Measurements from ENCODE around the gene THSD7B.

THSD7B gene

DNA sequence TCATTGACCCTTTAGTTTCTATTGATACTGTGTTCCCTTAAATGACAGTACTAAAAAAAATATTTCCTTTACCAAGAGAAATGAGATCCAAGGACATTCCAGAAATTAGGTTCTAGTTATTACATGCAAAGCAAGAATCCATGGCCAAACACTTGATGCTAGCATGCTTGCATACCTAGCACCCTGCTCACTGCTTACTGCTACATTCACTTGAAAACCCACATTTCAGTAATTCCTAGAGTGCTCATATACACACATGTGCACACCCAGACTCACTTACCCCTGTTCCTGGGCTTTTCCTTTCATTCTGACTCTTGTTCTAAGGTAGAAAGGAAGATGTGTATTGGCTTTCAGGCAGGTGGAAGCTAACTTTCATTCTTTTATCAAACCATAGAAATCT lies 395.9 kb downstream of the THSD7B start:
- no peak for DNase-seq

DNA sequence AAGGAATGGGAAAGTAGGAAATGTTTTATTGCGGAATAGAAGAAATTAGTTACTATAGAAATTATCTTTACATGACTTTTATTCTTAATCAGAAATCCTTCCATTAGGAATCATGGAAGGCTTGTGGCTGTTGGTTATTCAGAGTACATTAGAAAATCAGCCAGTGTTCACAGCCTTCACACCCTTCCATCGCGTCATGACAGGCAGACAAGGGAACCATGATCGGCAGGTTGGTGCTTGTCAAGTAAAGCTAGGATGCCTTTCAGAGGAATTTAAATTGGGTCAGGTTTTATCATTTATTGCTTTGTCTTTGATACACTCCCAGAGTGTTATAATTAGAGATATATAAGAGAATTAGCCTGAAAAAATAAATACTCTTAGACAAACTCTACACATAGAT lies 400.6 kb downstream of the THSD7B start:
- DNase-seq: no peak

DNA sequence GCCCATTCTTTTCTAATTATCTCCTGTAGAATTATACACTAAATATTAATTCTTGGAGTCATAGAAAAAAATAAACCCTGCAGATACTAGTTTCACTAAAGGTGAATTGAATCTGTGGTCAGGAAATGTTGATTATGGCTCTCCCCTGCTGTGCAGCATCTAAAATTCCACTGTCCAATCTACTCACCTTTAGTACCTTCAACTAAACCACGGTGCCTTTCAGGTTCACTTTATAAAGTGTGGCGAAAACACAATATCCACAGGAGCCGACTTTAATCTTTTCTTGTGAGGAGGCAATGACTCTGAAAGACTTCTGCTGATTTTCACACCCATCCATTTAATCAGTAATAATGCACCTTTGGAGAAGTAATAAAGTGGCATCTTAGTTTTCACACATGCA lies 402.3 kb downstream of the THSD7B start:
- DNase-seq: no peak

DNA sequence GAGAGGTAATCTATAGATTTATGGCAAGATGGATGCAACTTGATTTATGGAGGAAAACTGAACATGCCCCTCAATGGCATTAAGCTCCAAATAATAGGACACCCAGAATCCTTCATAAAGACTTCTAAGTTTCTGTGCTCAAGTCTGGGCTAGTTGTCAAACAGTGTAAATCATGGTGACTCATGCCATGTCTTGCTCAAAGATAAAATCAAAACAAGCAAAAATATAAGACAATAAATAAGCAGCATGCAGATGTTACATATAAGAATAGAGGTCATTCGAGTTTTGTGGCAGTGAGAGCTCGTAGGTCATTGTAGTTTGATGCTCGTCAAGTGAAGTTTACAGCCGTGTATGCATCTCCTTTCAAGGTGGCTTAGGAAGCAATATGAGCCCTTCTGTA lies 403.2 kb downstream of the THSD7B start:
- DNase-seq: no peak

DNA sequence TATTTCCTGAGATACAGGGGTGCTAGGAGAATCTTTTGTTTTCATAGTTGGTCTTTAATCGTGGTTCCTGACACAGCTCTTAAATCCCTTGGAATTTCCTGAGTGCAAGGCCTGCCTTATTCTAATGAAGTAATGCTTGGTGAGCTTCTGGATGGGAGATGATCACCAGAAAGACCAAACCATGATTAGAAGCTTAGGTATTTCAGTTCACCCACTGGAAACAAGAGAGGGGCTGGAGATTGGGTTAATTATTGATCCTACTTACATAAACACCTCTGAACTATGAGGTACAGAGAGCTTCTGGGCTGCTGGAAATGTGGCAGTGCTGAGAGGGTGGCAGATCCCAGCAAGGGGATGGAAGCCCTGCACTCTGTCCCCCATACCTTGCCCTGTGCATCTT lies 406.8 kb downstream of the THSD7B start:
- DNase-seq: no peak

DNA sequence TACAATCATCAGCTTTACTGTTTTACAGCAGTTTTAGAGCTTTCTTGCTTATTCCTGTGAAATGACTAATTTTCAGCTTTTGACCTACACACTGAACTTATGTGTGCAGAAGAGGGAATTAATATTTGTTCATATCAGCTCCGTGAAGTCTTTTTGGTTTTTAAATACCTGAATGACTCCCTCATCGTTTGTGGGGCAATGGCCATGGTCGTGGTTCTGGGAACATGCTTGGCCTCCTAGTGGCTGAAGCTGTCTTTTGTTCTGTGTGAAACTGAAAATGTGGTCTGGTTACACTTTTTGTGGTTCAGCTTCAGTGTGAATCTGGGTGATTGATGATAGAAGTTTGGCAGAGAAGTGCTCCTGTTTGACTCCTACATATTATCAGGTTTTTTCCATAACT lies 408.1 kb downstream of the THSD7B start:
- no peak for DNase-seq

DNA sequence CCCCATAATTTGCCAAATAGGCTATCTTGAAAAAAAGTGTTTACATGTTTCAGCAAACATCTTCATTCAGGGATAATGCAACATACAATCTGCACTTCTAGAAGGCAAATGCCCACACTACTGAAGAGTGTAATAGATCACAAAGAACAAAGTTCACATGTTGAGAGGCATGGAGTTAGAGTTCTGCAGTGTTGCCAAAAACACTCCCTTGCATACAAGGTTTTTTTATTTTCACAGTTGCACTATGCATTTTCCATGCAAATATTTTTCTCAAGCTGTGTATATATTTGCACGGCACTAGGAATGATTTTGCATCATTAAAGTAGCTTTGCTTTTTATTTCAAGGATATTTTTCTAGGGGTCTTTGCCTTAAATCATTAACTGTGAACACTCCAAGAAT lies 409.9 kb downstream of the THSD7B start:
- no peak for DNase-seq

DNA sequence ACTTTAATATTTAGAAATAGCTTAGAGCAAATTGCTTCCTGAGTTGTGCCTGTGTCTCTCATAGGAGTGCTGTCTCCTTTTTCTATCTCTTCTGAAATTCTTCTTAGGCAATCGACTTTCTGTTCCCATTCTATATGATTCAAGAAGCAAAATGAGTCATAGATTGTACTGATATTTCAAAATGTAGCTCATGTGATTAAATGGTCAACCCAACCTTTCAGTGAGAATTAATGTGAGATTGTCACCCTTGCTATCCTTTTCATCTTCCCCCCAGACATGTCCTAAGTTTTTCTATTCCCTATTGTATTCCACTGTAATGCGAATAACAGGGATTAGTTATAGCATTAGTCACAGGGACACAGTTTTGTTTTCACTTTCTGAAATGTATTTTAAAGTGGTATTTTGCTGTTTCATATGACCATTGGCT lies 413.6 kb downstream of the THSD7B start:
- DNase-seq: no peak

DNA sequence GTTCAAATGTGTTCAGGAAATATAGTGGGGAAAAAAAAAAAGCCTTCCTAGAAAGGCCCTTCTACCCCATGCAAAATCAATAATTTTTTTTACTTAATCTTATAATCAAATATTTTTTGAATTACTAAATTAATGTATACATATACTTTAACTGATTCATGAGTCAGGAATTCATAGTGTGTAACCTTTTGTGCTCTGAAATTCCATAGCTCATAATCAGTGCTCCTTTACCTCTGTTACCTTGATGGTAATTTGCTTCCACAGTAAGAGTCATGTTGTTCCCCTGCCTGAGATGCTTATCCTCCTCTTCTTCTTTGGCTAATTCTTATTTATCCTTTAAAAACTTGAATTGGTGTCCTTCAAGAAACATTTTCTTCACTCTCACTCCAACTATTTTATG lies 414.2 kb downstream of the THSD7B start:
- no peak for DNase-seq

DNA sequence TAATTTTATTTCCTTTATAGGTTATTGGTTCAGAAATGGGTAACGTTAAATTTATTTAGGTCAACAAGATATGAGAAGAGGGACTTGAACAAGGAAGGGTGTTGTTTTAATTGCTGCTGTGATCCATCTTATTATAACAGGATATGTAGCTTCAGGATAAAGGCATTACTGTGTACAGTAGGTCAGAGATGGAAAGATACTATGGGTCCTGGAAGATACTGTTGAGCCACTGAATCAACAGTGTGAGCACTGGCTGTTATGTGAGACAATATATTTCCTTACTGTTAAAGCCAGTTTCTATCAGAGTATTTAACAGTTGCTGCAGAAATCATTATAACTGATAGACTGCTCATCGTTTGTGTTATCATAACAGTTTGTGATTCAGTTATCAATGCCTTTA lies 414.7 kb downstream of the THSD7B start:
- no peak for DNase-seq

DNA sequence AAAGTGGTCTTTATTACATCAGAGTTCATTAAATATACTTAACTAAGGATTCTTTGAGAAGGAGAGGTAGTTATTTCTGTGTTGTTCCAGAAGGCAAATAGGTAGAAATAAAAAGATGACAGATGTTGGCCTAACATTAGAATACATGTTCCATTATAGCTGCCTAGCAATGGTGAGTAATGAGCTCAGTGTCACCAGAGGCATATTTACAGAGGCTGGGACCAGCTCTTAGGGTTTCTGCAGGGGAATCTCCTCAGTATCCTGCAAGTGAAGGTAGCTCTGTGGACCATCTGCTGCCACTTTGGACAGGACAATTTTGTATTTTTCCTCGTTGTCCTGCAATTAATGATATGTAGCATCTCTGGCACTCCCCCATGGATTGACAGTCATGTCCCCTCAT lies 416.0 kb downstream of the THSD7B start:
- no peak for DNase-seq

DNA sequence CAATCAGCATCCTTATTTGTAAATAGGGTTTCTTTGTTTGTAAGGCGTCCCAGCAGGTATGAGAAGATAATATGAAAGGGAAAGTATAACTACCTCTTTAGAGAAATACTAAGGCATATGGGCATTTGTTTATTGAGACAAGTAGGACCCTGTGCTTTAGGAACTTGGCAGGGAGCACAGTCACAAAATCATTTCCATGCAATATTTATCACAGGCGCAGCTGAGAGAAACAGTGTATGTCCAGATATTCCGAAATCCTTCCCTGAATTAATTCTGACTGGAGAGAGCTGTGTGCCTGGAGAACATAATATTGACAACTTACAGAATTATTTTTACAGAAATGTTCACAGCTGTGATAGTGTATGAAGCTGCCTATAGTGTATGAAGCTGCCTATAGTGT lies 416.7 kb downstream of the THSD7B start:
- no peak for DNase-seq

DNA sequence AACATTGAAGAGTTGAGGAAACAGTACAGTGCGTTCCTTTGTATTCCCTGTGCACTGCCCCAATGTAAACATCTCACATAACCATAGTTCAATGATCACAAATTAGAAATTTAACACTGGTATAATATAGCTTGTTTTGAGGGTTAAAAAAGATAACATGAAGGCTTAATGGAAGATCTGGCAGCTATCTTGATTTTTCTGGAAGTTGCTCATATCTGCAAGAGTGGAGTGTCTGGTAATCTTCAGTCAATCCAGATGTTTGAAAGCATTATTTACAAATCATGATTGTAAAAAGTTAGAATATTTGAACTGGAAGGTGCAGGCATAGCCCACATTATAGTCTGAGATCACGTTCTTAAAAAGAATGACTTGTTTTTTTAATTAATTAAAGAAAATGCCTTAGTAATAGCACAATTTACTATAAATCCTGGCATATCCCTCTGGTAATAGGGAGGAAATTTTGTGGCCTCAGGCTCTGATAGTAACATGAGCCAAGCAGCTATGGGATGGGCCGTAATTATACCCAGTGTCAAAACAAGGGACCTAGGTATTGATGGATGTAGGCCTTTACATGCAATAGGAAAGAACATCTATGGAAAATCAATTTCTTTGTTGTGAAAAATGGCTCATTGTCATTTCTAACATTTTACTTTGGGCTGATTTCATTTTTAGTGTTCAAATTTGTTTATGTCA lies 418.0 kb downstream of the THSD7B start:
- DNase-seq: no peak

DNA sequence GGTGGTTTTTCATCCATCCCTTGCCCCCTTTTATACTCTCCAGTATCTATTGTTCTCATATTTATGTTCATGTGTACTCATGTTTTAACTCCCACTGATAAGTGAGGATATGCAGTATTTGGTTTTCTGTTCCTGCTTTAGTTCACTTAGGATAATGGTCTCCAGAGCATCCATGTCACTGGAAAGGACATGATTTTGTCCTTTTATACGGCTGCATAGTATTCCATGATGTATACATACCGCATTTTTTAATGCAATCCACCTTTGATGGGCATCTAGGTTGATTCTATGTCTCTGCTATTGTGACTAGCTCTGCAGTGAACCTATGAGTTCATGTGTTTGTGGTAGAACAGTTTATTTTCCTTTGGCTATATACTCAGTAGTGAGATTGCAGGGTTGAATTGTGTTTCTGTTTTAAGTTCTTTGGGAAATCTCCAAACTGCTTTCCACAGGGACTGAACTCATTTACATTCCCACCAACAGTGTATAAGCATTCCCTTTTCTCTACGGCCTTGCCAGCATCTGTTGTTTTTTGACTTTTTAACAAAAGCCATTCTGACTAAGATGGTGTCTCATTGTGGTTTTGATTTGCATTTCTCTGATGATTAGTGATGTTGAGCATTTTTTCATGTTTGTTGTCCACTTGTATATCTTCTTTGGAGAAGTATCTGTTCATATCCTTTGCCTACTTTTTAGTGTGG lies 420.2 kb downstream of the THSD7B start:
- DNase-seq: no peak

DNA sequence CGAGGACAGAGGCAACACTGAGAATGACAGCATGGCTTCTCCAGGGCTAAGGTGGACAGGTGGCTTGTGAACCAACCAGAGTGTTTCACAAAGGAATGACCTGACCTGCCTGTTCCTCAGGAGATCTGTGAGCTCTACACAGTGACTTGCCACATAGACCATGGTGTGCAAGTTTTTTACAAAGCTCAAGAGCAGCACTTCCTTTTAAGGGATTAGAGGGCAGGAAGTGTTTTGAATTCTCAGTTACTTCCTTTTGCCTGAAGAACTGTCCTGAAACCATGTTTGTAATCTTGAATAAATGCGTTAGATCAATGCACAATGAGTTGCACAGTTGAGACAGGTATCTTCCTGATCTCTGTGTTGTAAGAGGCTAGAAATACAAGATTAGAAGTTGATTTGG lies 421.9 kb downstream of the THSD7B start:
- DNase-seq: no peak

DNA sequence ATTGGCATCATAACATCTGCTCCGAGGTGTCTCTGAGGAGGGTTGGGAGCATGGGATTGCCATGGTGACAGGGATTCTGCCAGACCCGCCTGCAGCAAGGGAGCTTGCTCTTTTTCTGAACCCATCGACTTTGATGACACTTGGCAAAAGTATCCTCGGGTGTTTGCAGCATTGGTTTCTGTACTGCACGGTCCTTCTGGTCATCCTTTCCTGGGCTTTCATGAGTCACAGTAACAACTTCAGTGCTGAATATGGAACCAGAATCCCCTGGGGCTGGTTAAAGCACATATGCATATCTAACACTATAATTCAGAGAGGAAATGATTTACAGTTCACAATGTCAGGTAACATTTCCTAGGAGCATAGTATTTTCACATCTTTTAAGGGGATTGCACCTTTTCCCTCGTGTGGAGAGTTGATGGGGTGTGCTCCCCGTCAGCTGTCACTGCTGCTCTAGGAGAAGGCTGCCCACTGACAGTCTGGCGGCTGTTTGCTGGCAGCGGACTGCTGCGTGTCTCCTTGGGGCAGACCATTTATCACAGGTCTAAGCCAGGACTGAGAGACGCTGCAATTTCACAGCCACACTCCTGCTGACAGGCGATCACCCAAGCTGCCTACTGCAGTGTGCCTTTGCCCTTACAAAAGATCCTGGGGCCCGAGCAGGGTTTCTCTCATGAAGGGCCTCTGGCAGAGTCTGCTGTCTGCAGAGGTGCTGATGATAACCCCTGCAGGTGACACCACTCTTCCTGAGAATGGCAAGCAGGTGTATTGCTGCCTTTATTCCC lies 425.3 kb downstream of the THSD7B start:
- no peak for DNase-seq

DNA sequence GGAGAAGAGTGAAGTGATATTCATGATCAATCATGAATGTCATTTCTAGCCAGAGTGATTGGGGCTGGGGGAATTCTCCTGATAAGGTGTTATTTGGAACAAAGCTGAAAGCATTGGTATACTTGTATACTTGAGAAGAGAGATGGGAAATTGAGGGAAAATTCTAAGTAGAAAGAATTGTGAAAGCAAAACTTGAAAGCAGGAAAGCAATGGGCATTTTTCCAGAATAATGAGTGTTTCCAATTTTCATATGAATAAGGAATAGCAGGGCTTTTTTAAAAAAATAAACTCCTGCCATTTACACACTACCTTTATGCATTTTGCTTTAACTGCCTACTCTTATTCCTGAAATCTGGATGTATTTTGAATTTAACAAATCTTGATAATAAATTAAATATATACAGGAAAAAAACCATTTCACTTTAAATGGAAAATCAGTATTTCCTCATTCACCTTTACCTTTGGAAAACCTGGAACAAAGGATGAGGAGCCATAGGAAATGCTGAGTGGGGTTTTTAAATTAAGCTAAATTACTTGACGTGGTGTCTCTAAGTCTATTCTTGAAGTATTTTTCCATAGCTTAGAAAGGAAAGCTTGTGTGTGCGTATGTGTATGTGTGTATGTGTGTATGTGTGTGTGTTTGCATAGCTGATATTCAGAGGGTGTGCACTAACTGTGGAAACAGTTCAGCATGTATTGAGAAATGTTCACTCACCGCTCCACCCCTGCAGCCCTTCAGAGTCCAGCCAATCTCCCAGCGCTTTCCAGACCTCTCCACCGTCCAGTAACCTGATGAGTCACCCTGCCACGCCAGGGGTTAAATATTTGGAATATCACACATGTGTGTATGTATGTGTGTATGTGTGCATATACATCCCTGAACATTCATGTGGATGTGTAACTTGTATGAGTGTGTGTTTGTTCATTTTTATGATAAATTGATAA lies 427.3 kb downstream of the THSD7B start:
- no peak for DNase-seq

DNA sequence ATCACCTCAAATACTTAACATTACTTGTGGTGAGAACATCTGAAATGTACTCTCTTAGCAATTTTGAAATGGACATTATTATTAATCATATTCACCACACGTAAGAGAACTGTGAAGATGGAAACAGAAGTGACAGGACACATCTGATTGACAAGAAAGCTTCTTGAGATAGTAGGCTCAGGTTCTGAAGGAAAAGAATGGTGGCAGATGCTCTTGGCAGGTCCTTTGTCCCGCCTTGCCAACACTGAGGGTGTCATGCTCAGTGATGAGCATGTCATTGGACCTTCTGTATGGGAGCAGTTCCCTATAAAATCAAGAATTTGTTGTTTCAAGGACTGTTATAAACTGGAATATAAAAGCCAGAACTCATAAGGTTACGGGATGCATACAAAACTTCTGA lies 428.1 kb downstream of the THSD7B start:
- no peak for DNase-seq

DNA sequence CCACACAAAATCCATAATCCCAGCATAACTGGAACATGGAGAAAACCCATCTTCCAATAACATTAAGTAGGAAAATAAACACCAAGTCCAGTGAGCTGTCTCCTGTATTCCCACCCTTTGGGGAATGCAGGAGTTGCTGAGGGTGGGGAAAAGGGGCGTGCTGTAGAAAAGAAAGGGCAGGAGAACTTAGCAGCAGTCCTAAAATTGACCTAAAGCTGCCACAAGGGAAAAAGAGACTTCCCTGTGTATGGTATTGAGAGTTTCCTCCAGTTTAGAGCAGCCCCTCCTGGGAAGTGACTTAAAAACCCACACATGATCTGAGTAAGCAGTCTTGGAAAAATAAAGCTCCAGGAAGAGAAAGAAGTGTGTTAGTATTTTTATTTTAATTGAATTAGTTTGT lies 428.8 kb downstream of the THSD7B start:
- DNase-seq: no peak

DNA sequence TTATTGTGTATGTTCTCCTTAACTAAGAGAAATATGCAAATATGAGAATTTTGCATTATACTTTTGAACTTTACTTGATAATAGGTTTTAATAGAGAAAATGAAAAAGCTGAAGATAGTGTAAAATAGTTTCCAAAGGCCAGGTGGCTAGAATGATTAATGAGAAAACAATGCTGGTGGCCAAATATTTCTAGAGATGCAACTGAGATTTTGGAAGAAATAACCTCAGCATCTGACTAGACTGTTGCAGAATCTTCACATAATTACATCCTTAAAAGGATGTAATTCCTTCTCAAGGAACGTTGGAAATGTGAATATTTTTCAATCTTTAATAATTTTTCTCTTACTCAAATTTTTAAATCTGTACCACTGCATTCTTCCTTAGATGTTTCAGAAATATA lies 434.4 kb downstream of the THSD7B start:
- DNase-seq: no peak

DNA sequence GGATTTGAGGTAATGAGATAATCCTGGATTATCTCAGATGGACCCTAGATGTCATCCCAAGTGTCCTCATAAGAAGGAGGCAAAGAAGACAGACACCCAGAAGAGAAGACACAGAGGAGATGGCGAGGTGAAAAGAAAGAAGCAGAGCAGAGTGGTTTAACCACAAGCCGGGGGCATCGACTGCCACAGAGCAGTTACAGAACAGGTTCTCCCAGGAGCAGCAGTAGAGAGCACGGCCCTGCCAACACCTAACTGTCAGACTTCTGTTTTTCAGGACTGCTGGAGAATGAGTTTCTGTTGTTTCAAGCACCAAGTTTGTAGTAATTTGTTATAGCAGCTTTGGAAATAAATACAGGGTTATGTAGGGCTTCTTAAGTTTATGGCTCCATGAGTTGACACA lies 437.0 kb downstream of the THSD7B start:
- DNase-seq: no peak

DNA sequence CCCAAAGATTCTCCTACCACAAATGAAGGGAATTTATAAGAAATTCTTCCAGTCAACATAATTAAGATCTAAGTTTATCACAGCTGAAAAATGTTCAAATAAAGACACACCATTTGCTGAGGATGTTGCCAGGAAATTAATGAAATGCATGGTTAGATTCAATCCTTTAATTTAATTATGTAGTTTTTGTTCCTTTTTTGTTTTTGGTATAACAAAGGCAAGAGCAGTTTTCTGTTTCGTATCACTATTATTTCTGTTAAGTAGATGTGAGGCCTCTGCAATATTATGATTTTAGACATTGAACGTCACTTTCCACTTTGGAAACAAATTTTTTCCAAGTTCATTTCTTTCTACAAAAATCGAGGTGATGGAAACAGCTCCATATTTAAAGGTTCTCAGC lies 440.0 kb downstream of the THSD7B start:
- no peak for DNase-seq

DNA sequence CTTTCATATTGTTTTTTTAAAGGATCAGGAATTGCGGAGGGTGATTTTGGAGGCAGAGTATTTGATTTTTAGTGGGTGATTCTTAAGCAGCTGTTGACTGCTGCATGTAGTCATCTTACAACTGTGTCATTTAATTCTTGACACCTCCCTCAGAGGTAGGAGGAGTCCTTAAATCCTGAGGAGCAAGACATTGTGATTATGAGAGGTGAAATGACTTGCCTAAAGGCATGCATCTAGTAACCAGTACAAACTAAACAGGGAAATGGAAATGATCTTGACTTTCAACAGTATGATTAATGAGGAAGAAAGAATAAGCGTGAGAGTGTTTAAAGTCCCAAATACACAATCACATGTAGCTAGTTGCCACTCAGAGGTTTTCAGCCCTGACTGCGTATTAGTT lies 440.7 kb downstream of the THSD7B start:
- no peak for DNase-seq
